ENCODE data around the gene SH3PXD2B.

- TF ChIP-seq, protein P1, sequence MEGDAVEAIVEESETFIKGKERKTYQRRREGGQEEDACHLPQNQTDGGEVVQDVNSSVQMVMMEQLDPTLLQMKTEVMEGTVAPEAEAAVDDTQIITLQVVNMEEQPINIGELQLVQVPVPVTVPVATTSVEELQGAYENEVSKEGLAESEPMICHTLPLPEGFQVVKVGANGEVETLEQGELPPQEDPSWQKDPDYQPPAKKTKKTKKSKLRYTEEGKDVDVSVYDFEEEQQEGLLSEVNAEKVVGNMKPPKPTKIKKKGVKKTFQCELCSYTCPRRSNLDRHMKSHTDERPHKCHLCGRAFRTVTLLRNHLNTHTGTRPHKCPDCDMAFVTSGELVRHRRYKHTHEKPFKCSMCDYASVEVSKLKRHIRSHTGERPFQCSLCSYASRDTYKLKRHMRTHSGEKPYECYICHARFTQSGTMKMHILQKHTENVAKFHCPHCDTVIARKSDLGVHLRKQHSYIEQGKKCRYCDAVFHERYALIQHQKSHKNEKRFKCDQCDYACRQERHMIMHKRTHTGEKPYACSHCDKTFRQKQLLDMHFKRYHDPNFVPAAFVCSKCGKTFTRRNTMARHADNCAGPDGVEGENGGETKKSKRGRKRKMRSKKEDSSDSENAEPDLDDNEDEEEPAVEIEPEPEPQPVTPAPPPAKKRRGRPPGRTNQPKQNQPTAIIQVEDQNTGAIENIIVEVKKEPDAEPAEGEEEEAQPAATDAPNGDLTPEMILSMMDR (IDR thresholded peaks at IDR 0.05), result no peak
- no peak for TF ChIP-seq POLR2A (IDR thresholded peaks at IDR 0.05)
These were observed 28.9 kb downstream of the SH3PXD2B start for GRCh38 chr5:172425402-172425801.
